GM12878 (cell line): ENCODE measurements around the gene FMN2. TPM values are rescaled to one million over a fixed set of nuclear protein-coding genes. Genes with fewer than 3 reads are reported as not detected.

Experiments used
- ATAC-seq: fragments of 200-7000 bp; cut with Tn5 transposase; 3 replicates; pipeline ENCODE4 v1.9.1; 2020; ENCODE audit warnings: mild to moderate bottlenecking, moderate library complexity
- BruUV-seq: library from RNA; stranded (reverse); fragments of 400-500 nt; replicated peaks from 2 replicates; lab custom pipeline; 2021; lab: Mats Ljungman, UMichigan
- CTCF ChIA-PET: fragments of 300-600 bp; sonication (Branson Sonifier 250); formaldehyde crosslinking; extraction: SDS; loops from one replicate; lab custom pipeline; 2021; ENCODE audit warnings: inconsistent platforms; lab: Yijun Ruan, JAX
- POLR2A ChIA-PET: fragments of 350-600 bp; formaldehyde crosslinking; extraction: SDS; loops from one replicate; lab custom pipeline; 2021; ENCODE audit warnings: inconsistent platforms; lab: Charles Lee
- RAD21 ChIA-PET: fragments of 300-600 bp; sonication (Branson Sonifier 250); formaldehyde crosslinking; loops from one replicate; lab custom pipeline; 2023; ENCODE audit warnings: antibody characterized with exemption; ENCODE audit not compliant: unreplicated experiment; lab: Charles Lee
- SMC1A ChIA-PET: fragments of 300-600 bp; sonication (Branson Sonifier 250); formaldehyde crosslinking; loops from one replicate; lab custom pipeline; 2023; ENCODE audit not compliant: unreplicated experiment, uncharacterized antibody; lab: Charles Lee
- DNase-seq: peaks from one replicate; pipeline ENCODE4 v3.0.0-alpha.2; 2011; ENCODE audit warnings: low read depth, low spot score
- FAIRE-seq: peaks from 3 replicates; lab custom pipeline; 2011; peaks lifted over from hg19 to GRCh38; lab: Jason Lieb, UNC
- H2AFZ ChIP-seq: 2 replicates; pipeline ENCODE4 v1.6.0; 2011; ENCODE audit warnings: low read depth, low read length, control low read depth; ENCODE audit not compliant: control insufficient read depth
- H3K27ac ChIP-seq: 2 replicates; pipeline ENCODE4 v1.5.1; 2011; ENCODE audit warnings: control low read depth; ENCODE audit not compliant: control insufficient read depth, insufficient read depth
- H3K27me3 ChIP-seq, 2 experiments: replicated peaks in 1 of 2; 2 replicates each; pipeline versions ENCODE4 v1.6.0 to v1.6.1; 2011; ENCODE audit warnings: low read length in 1 of 2; ENCODE audit not compliant: control insufficient read depth in 2 of 2, insufficient read depth in 2 of 2
- H3K36me3 ChIP-seq, 2 experiments: 2 replicates each; pipeline ENCODE4 v1.5.1; 2011; ENCODE audit warnings: low read length in 1 of 2; ENCODE audit not compliant: control insufficient read depth in 2 of 2, insufficient read depth in 2 of 2
- H3K4me1 ChIP-seq: 2 replicates; pipeline ENCODE4 v1.6.1; 2011; ENCODE audit warnings: mild to moderate bottlenecking, low read length, moderate library complexity, mixed read lengths; ENCODE audit not compliant: control insufficient read depth, insufficient read depth
- H3K4me2 ChIP-seq: 2 replicates; pipeline ENCODE4 v1.6.0; 2011; ENCODE audit warnings: control low read depth; ENCODE audit not compliant: control insufficient read depth, insufficient read depth
- H3K4me3 ChIP-seq: fragments of 200-600 bp; sonication (generic); 2 replicates; pipeline ENCODE4 v1.5.1; 2016
- H3K79me2 ChIP-seq: 2 replicates; pipeline ENCODE4 v1.6.0; 2011; ENCODE audit warnings: low read length; ENCODE audit not compliant: control insufficient read depth, insufficient read depth
- H3K9ac ChIP-seq: 2 replicates; pipeline ENCODE4 v1.8.0; 2011; ENCODE audit warnings: low read length, control low read depth, mixed read lengths; ENCODE audit not compliant: control insufficient read depth, insufficient read depth
- H3K9me3 ChIP-seq: replicated peaks from 3 replicates; pipeline ENCODE4 v1.5.1; 2011; ENCODE audit warnings: mild to moderate bottlenecking, low read length; ENCODE audit not compliant: control insufficient read depth, insufficient read depth
- H4K20me1 ChIP-seq: 2 replicates; pipeline ENCODE4 v1.6.0; 2011; ENCODE audit not compliant: control insufficient read depth, insufficient read depth
- CBX3 ChIP-seq: fragments of 200-600 bp; sonication (generic); IDR thresholded peaks from 2 replicates; pipeline ENCODE4 v1.6.1; 2016; ENCODE audit warnings: low read depth, borderline replicate concordance
- CHD1 ChIP-seq: IDR thresholded peaks from 2 replicates; pipeline ENCODE4 v1.6.1; 2012; ENCODE audit warnings: low read depth, low read length, improper control_type of control experiment
- DPF2 ChIP-seq: fragments of 450-650 bp; IDR thresholded peaks from 2 replicates; pipeline ENCODE4 v1.6.1; 2017; ENCODE audit warnings: mild to moderate bottlenecking
- LARP7 ChIP-seq: fragments of 450-650 bp; IDR thresholded peaks from 2 replicates; pipeline ENCODE4 v1.6.1; 2017; ENCODE audit warnings: mild to moderate bottlenecking
- NR2C1 ChIP-seq: fragments of 450-650 bp; IDR thresholded peaks from 2 replicates; pipeline ENCODE4 v1.6.1; 2017; ENCODE audit warnings: antibody characterized with exemption, mild to moderate bottlenecking, moderate library complexity
- PAX5 ChIP-seq: IDR thresholded peaks from 2 replicates; pipeline ENCODE4 v1.6.1; 2011; ENCODE audit warnings: low read depth, low read length, borderline replicate concordance
- PAX8 ChIP-seq: fragments of 450-650 bp; IDR thresholded peaks from 2 replicates; pipeline ENCODE4 v1.6.1; 2017; ENCODE audit warnings: mild to moderate bottlenecking, moderate library complexity
- RUNX3 ChIP-seq: IDR thresholded peaks from 2 replicates; pipeline ENCODE4 v1.6.1; 2012; ENCODE audit warnings: low read length, inconsistent platforms
- SREBF2 ChIP-seq: IDR thresholded peaks from 2 replicates; pipeline ENCODE4 v1.6.1; 2012; ENCODE audit warnings: mild to moderate bottlenecking, low read length
- SRF ChIP-seq, 2 experiments: IDR thresholded peaks; 2 replicates each; pipeline ENCODE4 v1.6.1; 2011; ENCODE audit warnings: low read depth in 2 of 2, low read length in 2 of 2, mild to moderate bottlenecking in 1 of 2, moderate library complexity in 1 of 2
- ZSCAN29 ChIP-seq: fragments of 450-650 bp; IDR thresholded peaks from 2 replicates; pipeline ENCODE4 v1.6.1; 2017; ENCODE audit warnings: mild to moderate bottlenecking, moderate library complexity
- ZZZ3 ChIP-seq: IDR thresholded peaks from 2 replicates; pipeline ENCODE4 v1.6.1; 2011; ENCODE audit warnings: low read depth; ENCODE audit not compliant: control insufficient read depth, insufficient read length
- WGBS: methylation state at CpG from one replicate; pipeline ENCODE4 v1.1.6; 2016; ENCODE audit warnings: low lambda C conversion rate; ENCODE audit not compliant: insufficient replicate concordance, insufficient coverage; ENCODE audit errors: missing lambda C conversion rate; 5-methylcytosine and 5-hydroxymethylcytosine counted together
- in situ Hi-C: fragments of 300-500 bp; cut with MboI; formaldehyde crosslinking; loops from 9 replicates; pipeline ENCODE4 v1.14.3; 2018; ENCODE audit warnings: mixed read lengths
- intact Hi-C: fragments of 100-400 bp; cut with micrococcal nuclease; formaldehyde crosslinking; loops from one replicate; pipeline ENCODE4 v1.14.2; 2022; ENCODE audit not compliant: unreplicated experiment
- polyA plus RNA-seq, 11 experiments: library from polyadenylated mRNA; depleted of rRNA in 4 of 11; unstranded in 6 of 11; stranded (reverse) in 5 of 11; fragments of >200 nt; fragmentation: Nextera tagmentation in 4 of 11; fragmentation: Illumina TruSeq in 1 of 11; extraction: Ambion mirVana in 4 of 11; extraction: Trizol in 1 of 11; gene quantifications; 1 replicate in 1 of 11; 2 replicates in 10 of 11; pipeline versions ENCODE4 v1.2.1 to v1.2.3, GENCODE V29; 2011 to 2016; ENCODE audit warnings: inconsistent platforms in 2 of 11, missing spikeins in 2 of 11, low read depth in 1 of 11
- total RNA-seq, 4 experiments: library from RNA; depleted of rRNA in 3 of 4; stranded (reverse); fragments of >200 nt in 3 of 4; fragmentation: Illumina TruSeq in 1 of 4; extraction: Trizol in 1 of 4; gene quantifications; 2 replicates each; pipeline versions ENCODE4 v1.2.1 to v1.2.3, GENCODE V29; 2013 to 2021
- TF ChIP-seq, protein P1 (sequence below): IDR thresholded peaks from 2 replicates; pipeline ENCODE4 v1.6.1; 2011; ENCODE audit warnings: mild to moderate bottlenecking, low read depth, low read length, moderate library complexity; ENCODE audit not compliant: insufficient replicate concordance
- TF ChIP-seq, protein P2 (sequence below): IDR thresholded peaks from 2 replicates; pipeline ENCODE4 v1.6.1; 2011; ENCODE audit warnings: borderline replicate concordance, low read depth, mild to moderate bottlenecking, moderate library complexity, low read length; ENCODE audit not compliant: insufficient read depth, poor library complexity, severe bottlenecking
- TF ChIP-seq, protein P3 (sequence below): fragments of 450-650 bp; IDR thresholded peaks from 2 replicates; pipeline ENCODE4 v1.6.1; 2017; ENCODE audit warnings: antibody characterized with exemption, mild to moderate bottlenecking, moderate library complexity

Gene FMN2
- total and polyA plus RNA-seq, 10 of the 15 experiments (the other 5 are each of a cell fraction or from before 2014, with no cell fraction given), result 0.60 TPM; not detected in 9

DNA sequence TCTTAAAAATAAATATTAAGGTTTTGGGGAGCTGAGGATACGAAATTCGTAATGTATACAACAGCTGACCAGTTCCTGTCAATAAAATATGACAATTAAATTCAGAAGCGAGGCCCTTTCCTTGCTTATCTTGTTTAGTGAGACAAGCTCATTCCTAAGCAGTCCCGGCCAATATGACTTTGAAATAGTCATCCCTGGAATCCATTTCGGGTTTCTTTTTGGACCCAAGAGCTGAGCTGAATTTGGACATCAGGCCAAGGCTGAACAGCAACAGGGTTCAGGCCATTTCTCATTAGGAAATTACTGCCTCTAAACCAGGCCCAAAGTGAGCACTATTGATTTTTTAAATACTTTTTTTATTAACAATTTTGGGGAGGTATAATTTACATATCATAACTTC lies 17.3 kb upstream of the FMN2 start:
- Histone ChIP-seq H2AFZ (no peak overlapping the region), H3K9me3 (no peaks in the 10 kb centered on the region), H3K36me3 (no peaks in the 10 kb centered on the region), H4K20me1 (no peaks in the 10 kb centered on the region), H3K79me2 (no peaks in the 10 kb centered on the region), H3K4me3 (no peak overlapping the region), H3K9ac (no peak overlapping the region), H3K27me3 (no peaks in the 10 kb centered on the region), H3K27ac (no peak overlapping the region), H3K4me2 (no peak overlapping the region)
- in situ Hi-C loops (no loop called here), intact Hi-C loops (no loop called here)
- 3% methylated on average over 5 of the region's 5 CpGs for WGBS
- SMC1A ChIA-PET, result no interaction called here
- CTCF ChIA-PET, result no interaction called here
- RAD21 ChIA-PET, result no interaction called here
- POLR2A ChIA-PET, result no interaction called here
- no peak for ATAC-seq
- TF ChIP-seq ZSCAN29, result no peak
- TF ChIP-seq SRF (IDR thresholded peaks at IDR 0.05; ENCODE audit: low read depth in 2 of 2, low read length in 2 of 2), result no peak
- TF ChIP-seq SREBF2, result no peak
- TF ChIP-seq, protein P1, sequence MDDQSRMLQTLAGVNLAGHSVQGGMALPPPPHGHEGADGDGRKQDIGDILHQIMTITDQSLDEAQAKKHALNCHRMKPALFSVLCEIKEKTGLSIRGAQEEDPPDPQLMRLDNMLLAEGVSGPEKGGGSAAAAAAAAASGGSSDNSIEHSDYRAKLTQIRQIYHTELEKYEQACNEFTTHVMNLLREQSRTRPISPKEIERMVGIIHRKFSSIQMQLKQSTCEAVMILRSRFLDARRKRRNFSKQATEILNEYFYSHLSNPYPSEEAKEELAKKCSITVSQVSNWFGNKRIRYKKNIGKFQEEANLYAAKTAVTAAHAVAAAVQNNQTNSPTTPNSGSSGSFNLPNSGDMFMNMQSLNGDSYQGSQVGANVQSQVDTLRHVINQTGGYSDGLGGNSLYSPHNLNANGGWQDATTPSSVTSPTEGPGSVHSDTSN, result no peak
- no peak for TF ChIP-seq CHD1
- no peak for TF ChIP-seq LARP7
- no peak for TF ChIP-seq ZZZ3
- TF ChIP-seq PAX5, result no peak
- TF ChIP-seq, protein P2, sequence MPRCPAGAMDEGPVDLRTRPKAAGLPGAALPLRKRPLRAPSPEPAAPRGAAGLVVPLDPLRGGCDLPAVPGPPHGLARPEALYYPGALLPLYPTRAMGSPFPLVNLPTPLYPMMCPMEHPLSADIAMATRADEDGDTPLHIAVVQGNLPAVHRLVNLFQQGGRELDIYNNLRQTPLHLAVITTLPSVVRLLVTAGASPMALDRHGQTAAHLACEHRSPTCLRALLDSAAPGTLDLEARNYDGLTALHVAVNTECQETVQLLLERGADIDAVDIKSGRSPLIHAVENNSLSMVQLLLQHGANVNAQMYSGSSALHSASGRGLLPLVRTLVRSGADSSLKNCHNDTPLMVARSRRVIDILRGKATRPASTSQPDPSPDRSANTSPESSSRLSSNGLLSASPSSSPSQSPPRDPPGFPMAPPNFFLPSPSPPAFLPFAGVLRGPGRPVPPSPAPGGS, result no peak
- no peak for TF ChIP-seq NR2C1
- TF ChIP-seq PAX8, result no peak
- TF ChIP-seq CBX3, result no peak
- TF ChIP-seq, protein P3, sequence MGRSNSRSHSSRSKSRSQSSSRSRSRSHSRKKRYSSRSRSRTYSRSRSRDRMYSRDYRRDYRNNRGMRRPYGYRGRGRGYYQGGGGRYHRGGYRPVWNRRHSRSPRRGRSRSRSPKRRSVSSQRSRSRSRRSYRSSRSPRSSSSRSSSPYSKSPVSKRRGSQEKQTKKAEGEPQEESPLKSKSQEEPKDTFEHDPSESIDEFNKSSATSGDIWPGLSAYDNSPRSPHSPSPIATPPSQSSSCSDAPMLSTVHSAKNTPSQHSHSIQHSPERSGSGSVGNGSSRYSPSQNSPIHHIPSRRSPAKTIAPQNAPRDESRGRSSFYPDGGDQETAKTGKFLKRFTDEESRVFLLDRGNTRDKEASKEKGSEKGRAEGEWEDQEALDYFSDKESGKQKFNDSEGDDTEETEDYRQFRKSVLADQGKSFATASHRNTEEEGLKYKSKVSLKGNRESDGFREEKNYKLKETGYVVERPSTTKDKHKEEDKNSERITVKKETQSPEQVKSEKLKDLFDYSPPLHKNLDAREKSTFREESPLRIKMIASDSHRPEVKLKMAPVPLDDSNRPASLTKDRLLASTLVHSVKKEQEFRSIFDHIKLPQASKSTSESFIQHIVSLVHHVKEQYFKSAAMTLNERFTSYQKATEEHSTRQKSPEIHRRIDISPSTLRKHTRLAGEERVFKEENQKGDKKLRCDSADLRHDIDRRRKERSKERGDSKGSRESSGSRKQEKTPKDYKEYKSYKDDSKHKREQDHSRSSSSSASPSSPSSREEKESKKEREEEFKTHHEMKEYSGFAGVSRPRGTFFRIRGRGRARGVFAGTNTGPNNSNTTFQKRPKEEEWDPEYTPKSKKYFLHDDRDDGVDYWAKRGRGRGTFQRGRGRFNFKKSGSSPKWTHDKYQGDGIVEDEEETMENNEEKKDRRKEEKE, result no peak
- TF ChIP-seq RUNX3, result no peak
- TF ChIP-seq DPF2, result no peak
- TF ChIP-seq, all 136 proteins: peak for 0
- BruUV-seq, result no TSS peak
- no peaks in the 10 kb centered on the region for H3K4me1 ChIP-seq
- no peak for DNase-seq
- no peak for FAIRE-seq
